SJSA1 (cell line): Measurements from ENCODE around the gene RAMP1. TPM values are rescaled to one million over a fixed set of nuclear protein-coding genes. Genes with fewer than 3 reads are reported as not detected.

Experiments used
- DNase-seq, 2 experiments: peaks; one replicate each; pipeline ENCODE4 v3.0.0-alpha.2; 2015 to 2020; ENCODE audit warnings: low spot score in 2 of 2, low read depth in 1 of 2
- H3K27ac ChIP-seq: fragments of 250-450 bp; sonication (Bioruptor Pico); 2 replicates; pipeline ENCODE4 v1.5.1; 2020; ENCODE audit warnings: mild to moderate bottlenecking, moderate library complexity
- H3K27me3 ChIP-seq: fragments of 250-450 bp; sonication (Bioruptor Pico); replicated peaks from 2 replicates; pipeline ENCODE4 v1.5.1; 2020; ENCODE audit warnings: mild to moderate bottlenecking, moderate library complexity
- H3K36me3 ChIP-seq: fragments of 250-450 bp; sonication (Bioruptor Pico); 2 replicates; pipeline ENCODE4 v1.5.1; 2020; ENCODE audit warnings: mild to moderate bottlenecking
- H3K4me1 ChIP-seq: fragments of 250-450 bp; sonication (Bioruptor Pico); replicated peaks from 2 replicates; pipeline ENCODE4 v1.6.1; 2021; ENCODE audit warnings: mild to moderate bottlenecking
- H3K4me3 ChIP-seq: fragments of 250-450 bp; sonication (Bioruptor Pico); 2 replicates; pipeline ENCODE4 v1.5.1; 2020; ENCODE audit warnings: mild to moderate bottlenecking
- H3K9me3 ChIP-seq: fragments of 250-450 bp; sonication (Bioruptor Pico); replicated peaks from 2 replicates; pipeline ENCODE4 v1.5.1; 2020; ENCODE audit warnings: mild to moderate bottlenecking
- total RNA-seq: library from RNA; depleted of rRNA; stranded (reverse); fragments of >200 nt; shearing (Covaris generic); gene quantifications from 2 replicates; pipeline ENCODE4 v1.2.3, GENCODE V29; 2014; rRNA removed

The RAMP1 gene
- total RNA-seq, 1 experiment from 2014 or later, result 1.7 TPM

DNA sequence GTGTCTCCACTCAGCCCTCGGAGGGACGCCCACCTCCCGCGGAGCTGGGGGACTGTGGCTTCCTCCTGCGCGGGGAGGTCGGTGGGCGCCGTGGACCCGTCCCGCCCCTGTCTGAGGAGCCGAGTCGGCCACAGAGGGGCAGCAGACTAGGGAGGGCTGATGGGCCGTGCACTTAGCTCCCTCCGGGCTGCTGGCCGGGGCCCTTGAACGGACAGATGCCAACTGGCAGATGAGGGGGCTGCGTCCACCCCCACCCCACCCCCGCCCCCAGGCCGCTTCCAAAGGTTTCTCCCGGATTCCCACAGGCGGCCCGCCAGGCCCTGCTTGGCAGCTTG is 96.9 kb downstream of the RAMP1 start:
- Histone ChIP-seq H3K27me3 (peaks cover 12% of the 10 kb centered on the region), H3K36me3 (no peaks in the 10 kb centered on the region), H3K27ac (no peak overlapping the region), H3K4me1 (0 out of 2 replicates have a peak, but pooled peaks cover 4% of the 10 kb centered on the region), H3K9me3 (no peaks in the 10 kb centered on the region), H3K4me3 (no peak overlapping the region)
- DNase-seq, result no peak

DNA sequence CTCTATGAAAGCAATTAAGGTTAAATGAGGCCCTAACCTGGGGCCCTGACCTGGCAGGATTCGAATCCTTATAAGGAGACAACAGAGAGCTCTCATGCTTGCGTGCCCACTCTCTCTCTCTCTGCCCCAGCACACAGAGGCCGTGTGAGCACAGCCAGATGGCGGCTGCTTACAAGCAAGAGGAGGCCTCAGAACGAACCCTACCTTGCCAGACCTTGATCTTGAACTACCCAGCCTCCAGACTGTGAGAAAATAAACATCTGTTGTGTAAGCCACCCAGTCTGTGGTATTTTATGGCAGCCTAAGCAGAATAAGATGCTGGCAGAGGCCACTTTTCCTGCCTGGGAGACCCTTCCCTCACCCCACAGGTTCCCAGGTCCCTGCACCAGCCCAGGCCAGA is 102.2 kb downstream of the RAMP1 start:
- no peaks in the 10 kb centered on the region for H3K36me3 ChIP-seq
- DNase-seq, result no peak
- no peak overlapping the region for H3K4me3 ChIP-seq
- 0 out of 2 replicates have a peak, but pooled peaks cover 3% of the 10 kb centered on the region for H3K4me1 ChIP-seq
- H3K27ac ChIP-seq, result no peak overlapping the region
- no peaks in the 10 kb centered on the region for H3K27me3 ChIP-seq
- peaks cover 9% of the 10 kb centered on the region for H3K9me3 ChIP-seq

Other genes with a start within 250 kb of the RAMP1 start
- gene LRRFIP1, start 232.0 kb upstream of the RAMP1 start, total RNA-seq, result 49.5 and 76.7 TPM in 2 replicates
- gene RBM44, start 60.8 kb upstream of the RAMP1 start, total RNA-seq, result 0.08 and 0.19 TPM in 2 replicates
- 63.0 and 100 TPM in 2 replicates for gene UBE2F, start 107.4 kb downstream of the RAMP1 start, total RNA-seq
- gene SCLY, start 201.4 kb downstream of the RAMP1 start, total RNA-seq, result 24.8 and 38.1 TPM in 2 replicates
- gene ESPNL, start 240.7 kb downstream of the RAMP1 start, total RNA-seq, result 3.5 and 6.9 TPM in 2 replicates